Loucy (cell line): ENCODE measurements around the gene WDSUB1.

Experiments used
- H2AFZ ChIP-seq: fragments of 200-600 bp; sonication (generic); 2 replicates; pipeline ENCODE4 v1.6.0; 2016; ENCODE audit warnings: antibody characterized with exemption, mild to moderate bottlenecking, low read length, moderate library complexity
- H3F3A ChIP-seq: fragments of 200-600 bp; 2 replicates; pipeline ENCODE4 v1.6.0; 2016; ENCODE audit warnings: antibody characterized with exemption, low read depth, mild to moderate bottlenecking
- H3K27me3 ChIP-seq: fragments of 200-600 bp; sonication (generic); 2 replicates; pipeline ENCODE4 v1.6.1; 2014; ENCODE audit warnings: low read length, mild to moderate bottlenecking; ENCODE audit not compliant: insufficient read depth, poor library complexity, severe bottlenecking
- H3K36me3 ChIP-seq: fragments of 200-600 bp; sonication (generic); 2 replicates; pipeline ENCODE4 v1.6.1; 2016; ENCODE audit warnings: low read length; ENCODE audit not compliant: insufficient read depth
- H3K4me1 ChIP-seq: fragments of 200-600 bp; sonication (generic); 2 replicates; pipeline ENCODE4 v1.5.1; 2014; ENCODE audit warnings: low read length, mild to moderate bottlenecking; ENCODE audit not compliant: insufficient read depth, poor library complexity, severe bottlenecking
- H3K4me2 ChIP-seq: fragments of 200-600 bp; sonication (generic); 2 replicates; pipeline ENCODE4 v1.6.0; 2014; ENCODE audit warnings: antibody characterized with exemption, low read length, low read depth, mild to moderate bottlenecking; ENCODE audit not compliant: poor library complexity, severe bottlenecking
- H3K4me3 ChIP-seq: fragments of 200-600 bp; sonication (generic); 2 replicates; pipeline ENCODE4 v1.5.1; 2014; ENCODE audit warnings: low read length, mild to moderate bottlenecking, mixed read lengths; ENCODE audit not compliant: poor library complexity, severe bottlenecking
- H3K79me2 ChIP-seq: fragments of 200-600 bp; sonication (generic); 2 replicates; pipeline ENCODE4 v1.6.1; 2014; ENCODE audit warnings: low read length; ENCODE audit not compliant: insufficient read depth
- H3K9ac ChIP-seq: fragments of 200-600 bp; sonication (generic); 2 replicates; pipeline ENCODE4 v1.6.0; 2014; ENCODE audit warnings: mild to moderate bottlenecking, low read depth, low read length, moderate library complexity; ENCODE audit not compliant: poor library complexity, severe bottlenecking
- H3K9me2 ChIP-seq: fragments of 200-600 bp; sonication (generic); replicated peaks from 2 replicates; pipeline ENCODE4 v1.6.1; 2016; ENCODE audit warnings: low read depth, low read length, mixed read lengths
- H3K9me3 ChIP-seq: fragments of 200-600 bp; sonication (generic); 2 replicates; pipeline ENCODE4 v1.6.1; 2014; ENCODE audit warnings: mild to moderate bottlenecking, antibody characterized with exemption, low read length, low read depth; ENCODE audit not compliant: insufficient read depth
- H4K20me1 ChIP-seq: fragments of 200-600 bp; sonication (generic); 2 replicates; pipeline ENCODE4 v1.6.0; 2014; ENCODE audit warnings: antibody characterized with exemption, low read length, mild to moderate bottlenecking; ENCODE audit not compliant: insufficient read depth, poor library complexity, severe bottlenecking
- CTCF ChIP-seq: fragments of 200-600 bp; sonication (generic); conservative IDR thresholded peaks from 2 replicates; pipeline ENCODE4 v1.5.1; 2014; ENCODE audit warnings: mild to moderate bottlenecking, antibody characterized with exemption, low read length
- EZH2phosphoT487 ChIP-seq: fragments of 200-600 bp; IDR thresholded peaks from 2 replicates; pipeline ENCODE4 v1.6.1; 2018; ENCODE audit warnings: antibody characterized with exemption, mild to moderate bottlenecking, moderate library complexity, borderline replicate concordance

The WDSUB1 gene

DNA sequence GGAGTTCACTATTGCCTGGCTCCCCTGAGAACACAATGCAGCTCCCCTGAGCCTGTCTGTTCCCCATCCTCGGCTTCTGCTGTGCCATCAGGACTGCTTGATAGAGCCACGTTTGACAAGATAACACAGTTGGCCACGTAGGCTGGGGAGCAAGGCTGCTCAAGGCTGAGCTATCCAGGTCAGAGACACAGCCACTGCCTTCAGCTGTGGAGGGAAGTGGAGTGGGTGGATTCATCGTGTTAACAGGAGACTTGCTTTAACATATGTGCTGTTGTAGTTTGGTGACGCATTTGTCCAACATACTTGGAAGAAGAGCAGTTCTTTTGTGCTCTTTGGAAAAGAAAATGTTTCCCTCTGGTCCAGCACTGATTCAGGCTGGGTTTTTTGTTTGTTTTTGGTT, 68.8 kb downstream of the WDSUB1 start:
- TF ChIP-seq EZH2phosphoT487 (no peak), CTCF (no peak)
- Histone ChIP-seq H2AFZ (no peak overlapping the region), H3K79me2 (no peaks in the 10 kb centered on the region), H3K4me1 (peaks cover 13% of the 10 kb centered on the region), H3K4me3 (no peak overlapping the region), H3K4me2 (no peak overlapping the region), H3K9me3 (no peaks in the 10 kb centered on the region), H3K27me3 (no peaks in the 10 kb centered on the region), H3K36me3 (no peaks in the 10 kb centered on the region; the same call in 1 of the 2 replicates), H3F3A (no peaks in the 10 kb centered on the region), H3K9me2 (no peaks in the 10 kb centered on the region), H3K9ac (no peak overlapping the region), H4K20me1 (no peaks in the 10 kb centered on the region)

DNA sequence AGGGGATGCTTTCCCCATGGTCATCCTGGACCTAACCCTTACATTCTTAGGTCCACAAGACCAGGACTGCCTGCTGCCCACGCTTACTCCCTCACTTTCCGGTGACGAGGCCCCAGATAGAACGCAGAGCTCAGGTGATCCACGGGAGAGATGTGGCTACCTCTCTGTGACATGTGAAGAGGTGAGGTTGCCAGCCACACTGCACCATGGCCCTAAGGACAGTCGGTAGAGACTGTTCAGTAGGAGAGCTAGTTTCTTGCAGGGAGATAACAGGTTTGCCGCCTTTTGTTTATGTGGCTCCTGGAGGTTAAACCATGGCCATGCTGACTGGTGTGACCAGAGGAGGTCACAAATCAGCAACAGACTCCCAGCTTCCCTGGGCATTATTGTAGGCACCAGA, 71.4 kb downstream of the WDSUB1 start:
- TF ChIP-seq EZH2phosphoT487 (no peak), CTCF (no peak)
- no peak overlapping the region for H3K9ac ChIP-seq
- no peaks in the 10 kb centered on the region for H3F3A ChIP-seq
- peaks cover 15% of the 10 kb centered on the region for H3K4me1 ChIP-seq
- no peaks in the 10 kb centered on the region for H4K20me1 ChIP-seq
- no peaks in the 10 kb centered on the region for H3K9me3 ChIP-seq
- H3K4me2 ChIP-seq = no peak overlapping the region
- H3K79me2 ChIP-seq = no peaks in the 10 kb centered on the region
- H2AFZ ChIP-seq = no peak overlapping the region
- H3K4me3 ChIP-seq = no peak overlapping the region
- no peaks in the 10 kb centered on the region for H3K27me3 ChIP-seq
- no peaks in the 10 kb centered on the region; the same call in 1 of the 2 replicates for H3K36me3 ChIP-seq
- no peaks in the 10 kb centered on the region for H3K9me2 ChIP-seq

- Histone ChIP-seq H3F3A (no peaks in the 10 kb centered on the region), H3K9ac (no peak overlapping the region), H3K79me2 (no peaks in the 10 kb centered on the region), H3K9me2 (no peaks in the 10 kb centered on the region), H3K9me3 (no peaks in the 10 kb centered on the region), H4K20me1 (no peaks in the 10 kb centered on the region), H2AFZ (no peak overlapping the region), H3K4me2 (no peak overlapping the region), H3K4me1 (peaks cover 22% of the 10 kb centered on the region), H3K36me3 (no peaks in the 10 kb centered on the region; the same call in 1 of the 2 replicates), H3K27me3 (no peaks in the 10 kb centered on the region), H3K4me3 (no peak overlapping the region)
- no peak for TF ChIP-seq EZH2phosphoT487
Measured at GRCh38 chr2:159214325-159214865, 72.1 kb downstream of the WDSUB1 start.

DNA sequence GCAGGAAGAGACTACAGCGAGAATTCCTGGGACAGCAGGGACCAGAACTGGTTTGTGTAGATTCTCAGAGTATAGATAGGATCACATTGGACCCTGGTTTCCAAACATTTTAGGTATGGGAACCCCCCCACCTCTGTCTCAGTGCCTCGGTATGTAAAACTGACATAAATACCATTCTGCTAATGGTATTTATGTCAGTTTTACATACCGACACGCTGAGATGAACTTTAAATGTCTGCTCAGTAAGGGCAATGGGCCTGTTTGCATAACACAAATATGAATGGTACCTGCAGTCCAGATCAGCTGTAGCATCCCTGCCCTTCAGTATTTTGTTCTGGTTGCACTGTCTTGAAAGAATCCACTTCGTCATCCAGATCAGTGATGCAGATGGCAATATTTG, 73.2 kb downstream of the WDSUB1 start:
- Histone ChIP-seq H3K4me2 (no peak overlapping the region), H4K20me1 (no peaks in the 10 kb centered on the region), H3K9ac (no peak overlapping the region), H3K9me3 (no peaks in the 10 kb centered on the region), H3K4me1 (peaks cover 32% of the 10 kb centered on the region), H3F3A (no peaks in the 10 kb centered on the region), H3K27me3 (no peaks in the 10 kb centered on the region), H3K36me3 (no peaks in the 10 kb centered on the region), H3K4me3 (no peak overlapping the region), H3K79me2 (no peaks in the 10 kb centered on the region), H3K9me2 (no peaks in the 10 kb centered on the region), H2AFZ (no peak overlapping the region)
- TF ChIP-seq CTCF = no peak
- TF ChIP-seq EZH2phosphoT487 = no peak
